Right ventricle myocardium inferior (tissue), 1 donor: ENCODE measurements around the gene CAMKMT. TPM values are rescaled to one million over a fixed set of nuclear protein-coding genes. Genes with fewer than 3 reads are reported as not detected.

Source experiments
- ATAC-seq: fragments of 200-7000 bp; cut with Tn5 transposase; one replicate; pipeline ENCODE4 v1.9.1; 2020; ENCODE audit warnings: mild to moderate bottlenecking, moderate library complexity
- DNase-seq: peaks from one replicate; pipeline ENCODE4 v3.0.0; 2021; ENCODE audit errors: missing footprints
- intact Hi-C: fragments of 100-400 bp; cut with DNase I; formaldehyde crosslinking; loops from one replicate; pipeline ENCODE4 v1.11.0; 2022
- total RNA-seq: library from RNA; stranded (reverse); fragmentation: NEBNext Ultra II Directional; extraction: Animal tissue kit (Norgen Biotek cat#: 25700); gene quantifications from one replicate; pipeline ENCODE4 v1.2.1, GENCODE V29; 2021
- donor health status: DM: no; HTN: yes; CAD: no; lungs with severe emphysema.

The CAMKMT gene
- total RNA-seq, 1 donor from 2014 or later: 4.6 TPM

- DNase-seq (no peak), ATAC-seq (no peak)
- intact Hi-C loops: no loop called here
Measured at GRCh38 chr2:44786045-44786816, 424.5 kb downstream of the CAMKMT start.

- DNase-seq (no peak), ATAC-seq (no peak)
- intact Hi-C loops: no loop called here
Measured at GRCh38 chr2:44786817-44787214, 425.1 kb downstream of the CAMKMT start.

- ATAC-seq (no peak), DNase-seq (no peak)
- intact Hi-C loops: no loop called here
Measured at GRCh38 chr2:44787663-44788062, 425.9 kb downstream of the CAMKMT start.

- no peak for DNase-seq
- ATAC-seq: no peak
- intact Hi-C loops: no loop called here
Measured at GRCh38 chr2:44789446-44789845, 427.7 kb downstream of the CAMKMT start.

GRCh38 chr2:44789971-44790721 is 428.4 kb downstream of the CAMKMT start:
- intact Hi-C loops: no loop called here
- DNase-seq (no peak), ATAC-seq (no peak)

GRCh38 chr2:44793322-44793870 is 431.6 kb downstream of the CAMKMT start:
- no peak for ATAC-seq
- DNase-seq: no peak
- intact Hi-C loops: no loop called here

GRCh38 chr2:44796771-44797170 is 435.0 kb downstream of the CAMKMT start:
- no peak for DNase-seq

GRCh38 chr2:44798139-44798659 is 436.5 kb downstream of the CAMKMT start:
- intact Hi-C loops: no loop called here
- ATAC-seq (no peak), DNase-seq (no peak)

More at GRCh38 chr2:44796771-44797170, 435.0 kb downstream of the CAMKMT start:
- intact Hi-C loops: no loop called here
- no peak for ATAC-seq

GRCh38 chr2:44799105-44799504 is 437.4 kb downstream of the CAMKMT start:
- ATAC-seq: no peak
- intact Hi-C loops: no loop called here
- DNase-seq: no peak

- intact Hi-C loops: no loop called here
- ATAC-seq: no peak
- DNase-seq: no peak
Measured at GRCh38 chr2:44799754-44800153, 438.0 kb downstream of the CAMKMT start.

- no peak for ATAC-seq
- intact Hi-C loops: no loop called here
- no peak for DNase-seq
Measured at GRCh38 chr2:44801289-44801840, 439.6 kb downstream of the CAMKMT start.

- intact Hi-C loops: no loop called here
- ATAC-seq: no peak
Measured at GRCh38 chr2:44801841-44802776, 440.4 kb downstream of the CAMKMT start.

GRCh38 chr2:44802777-44803424 is 441.2 kb downstream of the CAMKMT start:
- no peak for ATAC-seq
- no peak for DNase-seq

More at GRCh38 chr2:44801841-44802776, 440.4 kb downstream of the CAMKMT start:
- no peak for DNase-seq

GRCh38 chr2:44804406-44805265 is 442.9 kb downstream of the CAMKMT start:
- DNase-seq: no peak
- intact Hi-C loops: no loop called here
- ATAC-seq: no peak

More at GRCh38 chr2:44802777-44803424, 441.2 kb downstream of the CAMKMT start:
- intact Hi-C loops: no loop called here

- intact Hi-C loops: no loop called here
- ATAC-seq (no peak), DNase-seq (no peak)
Measured at GRCh38 chr2:44805401-44806235, 443.9 kb downstream of the CAMKMT start.
